ENCODE data around the gene ETS1. TPM values are rescaled to one million over a fixed set of nuclear protein-coding genes. Genes with fewer than 3 reads are reported as not detected.

The ETS1 gene
- polyA plus RNA-seq, 1 experiment, result 32.3 TPM

DNA sequence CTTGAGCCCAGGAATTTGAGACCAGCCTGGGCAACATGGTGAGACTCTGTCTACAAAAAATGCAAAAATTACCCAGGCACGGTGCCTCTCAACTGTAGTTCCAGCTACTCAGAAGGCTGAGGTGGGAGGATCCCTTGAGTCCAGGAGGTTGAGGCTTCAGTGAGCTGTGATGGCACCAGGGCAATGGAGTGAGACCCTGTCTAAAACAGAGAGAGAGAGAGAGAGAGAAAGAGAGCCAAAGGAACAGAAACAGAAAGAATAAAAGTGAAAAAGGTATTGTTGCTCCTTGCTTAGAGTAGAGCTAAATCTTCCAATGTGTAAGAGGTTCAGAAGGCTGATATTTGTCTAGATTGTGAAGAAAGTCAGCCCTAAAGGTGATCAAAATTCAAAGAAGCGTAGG, 8.9 kb upstream of the ETS1 start:
- DNase-seq (ENCODE audit: low read depth, low spot score), result no peak
- ChIA-PET CTCF (no interaction called here), POLR2A (no interaction called here)
- Histone ChIP-seq H3K27ac (ENCODE audit: low read depth, low read length) (no peak overlapping the region), H3K9me3 (ENCODE audit: control insufficient read depth, insufficient read depth, low read length) (no peaks in the 10 kb centered on the region), H3K4me3 (ENCODE audit: low read depth, low read length) (no peak overlapping the region), H3K27me3 (ENCODE audit: control insufficient read depth, insufficient read depth, low read length) (no peaks in the 10 kb centered on the region)
- TF ChIP-seq, protein P1, sequence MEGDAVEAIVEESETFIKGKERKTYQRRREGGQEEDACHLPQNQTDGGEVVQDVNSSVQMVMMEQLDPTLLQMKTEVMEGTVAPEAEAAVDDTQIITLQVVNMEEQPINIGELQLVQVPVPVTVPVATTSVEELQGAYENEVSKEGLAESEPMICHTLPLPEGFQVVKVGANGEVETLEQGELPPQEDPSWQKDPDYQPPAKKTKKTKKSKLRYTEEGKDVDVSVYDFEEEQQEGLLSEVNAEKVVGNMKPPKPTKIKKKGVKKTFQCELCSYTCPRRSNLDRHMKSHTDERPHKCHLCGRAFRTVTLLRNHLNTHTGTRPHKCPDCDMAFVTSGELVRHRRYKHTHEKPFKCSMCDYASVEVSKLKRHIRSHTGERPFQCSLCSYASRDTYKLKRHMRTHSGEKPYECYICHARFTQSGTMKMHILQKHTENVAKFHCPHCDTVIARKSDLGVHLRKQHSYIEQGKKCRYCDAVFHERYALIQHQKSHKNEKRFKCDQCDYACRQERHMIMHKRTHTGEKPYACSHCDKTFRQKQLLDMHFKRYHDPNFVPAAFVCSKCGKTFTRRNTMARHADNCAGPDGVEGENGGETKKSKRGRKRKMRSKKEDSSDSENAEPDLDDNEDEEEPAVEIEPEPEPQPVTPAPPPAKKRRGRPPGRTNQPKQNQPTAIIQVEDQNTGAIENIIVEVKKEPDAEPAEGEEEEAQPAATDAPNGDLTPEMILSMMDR (IDR thresholded peaks at IDR 0.05; ENCODE audit: low read depth, low read length), result no peak

DNA sequence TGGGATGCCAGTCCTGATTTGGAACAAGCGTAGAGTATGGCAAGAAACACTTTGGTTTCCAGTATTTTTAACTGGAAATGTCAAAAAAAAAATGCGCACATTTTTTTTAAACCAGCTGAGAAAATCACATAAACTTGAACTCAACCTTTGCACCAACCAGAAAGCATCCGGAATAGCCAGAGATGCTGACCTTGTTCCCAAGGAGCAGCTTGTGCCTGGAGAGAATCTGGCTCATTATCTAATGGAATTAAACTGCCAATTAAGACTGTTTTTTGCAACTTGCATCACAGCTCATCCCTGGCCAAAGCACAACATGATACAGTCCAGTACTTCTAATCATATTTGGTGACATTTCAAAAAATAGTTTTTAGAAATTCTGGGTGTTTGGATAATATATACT, 8.4 kb upstream of the ETS1 start:
- POLR2A ChIA-PET, result no interaction called here
- CTCF ChIA-PET, result no interaction called here
- no peaks in the 10 kb centered on the region for H3K9me3 ChIP-seq (ENCODE audit: control insufficient read depth, insufficient read depth, low read length)

DNA sequence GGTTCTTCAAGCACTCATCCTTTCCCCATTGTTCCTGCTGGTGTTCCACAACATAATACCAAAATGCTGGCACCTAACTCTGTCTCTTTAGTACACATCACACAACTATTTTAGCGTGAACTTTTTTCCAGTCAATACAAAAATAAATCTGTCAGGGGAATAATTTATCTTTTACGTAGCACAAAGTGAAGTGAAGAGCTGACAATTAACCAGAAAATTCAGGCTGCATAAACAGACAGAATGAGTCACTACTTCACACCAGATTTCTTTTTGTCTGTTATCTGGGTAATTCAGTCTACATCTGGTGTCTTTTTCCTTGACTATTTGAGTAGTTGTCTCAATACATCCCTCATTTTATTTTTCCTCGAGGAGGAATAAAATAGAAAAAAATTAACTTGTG, 7.9 kb upstream of the ETS1 start:
- ChIA-PET CTCF (no interaction called here), POLR2A (no interaction called here)
- TF ChIP-seq, protein P1 (IDR thresholded peaks at IDR 0.05; ENCODE audit: low read depth, low read length), result no peak
- no peak for DNase-seq (ENCODE audit: low read depth, low spot score)
- Histone ChIP-seq H3K9me3 (ENCODE audit: control insufficient read depth, insufficient read depth, low read length) (no peaks in the 10 kb centered on the region), H3K27ac (ENCODE audit: low read depth, low read length) (no peak overlapping the region), H3K4me3 (ENCODE audit: low read depth, low read length) (no peak overlapping the region), H3K27me3 (ENCODE audit: control insufficient read depth, insufficient read depth, low read length) (no peaks in the 10 kb centered on the region)

More for the DNA sequence above, 8.4 kb upstream of the ETS1 start:
- DNase-seq (ENCODE audit: low read depth, low spot score), result no peak
- Histone ChIP-seq H3K27me3 (ENCODE audit: control insufficient read depth, insufficient read depth, low read length) (no peaks in the 10 kb centered on the region), H3K27ac (ENCODE audit: low read depth, low read length) (no peak overlapping the region), H3K4me3 (ENCODE audit: low read depth, low read length) (no peak overlapping the region)
- TF ChIP-seq, protein P1 (IDR thresholded peaks at IDR 0.05; ENCODE audit: low read depth, low read length), result no peak

DNA sequence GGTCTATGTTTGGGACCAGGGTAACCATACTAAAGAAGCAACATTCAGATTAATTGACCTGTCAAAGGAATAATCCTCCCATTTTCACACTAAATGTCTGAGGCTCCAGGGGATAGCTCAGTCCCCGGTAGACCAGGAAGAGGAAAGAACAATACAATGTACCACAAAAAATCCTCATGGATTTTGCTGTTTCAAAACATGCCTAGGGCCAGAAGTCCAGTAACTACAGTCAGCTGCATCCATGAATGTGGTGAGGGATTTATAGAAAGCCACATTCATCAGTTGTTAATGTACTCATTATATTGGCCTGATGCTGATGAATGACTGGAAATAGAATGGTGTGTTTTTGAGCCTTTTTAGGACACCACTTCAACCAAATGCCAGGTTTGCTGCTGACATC, 6.9 kb upstream of the ETS1 start:
- ChIA-PET CTCF (no interaction called here), POLR2A (no interaction called here)
- H3K27ac ChIP-seq (ENCODE audit: low read depth, low read length), result no peak overlapping the region
- no peak overlapping the region for H3K4me3 ChIP-seq (ENCODE audit: low read depth, low read length)
- no peak for DNase-seq (ENCODE audit: low read depth, low spot score)
- TF ChIP-seq, protein P1 (IDR thresholded peaks at IDR 0.05; ENCODE audit: low read depth, low read length), result no peak
- no peaks in the 10 kb centered on the region for H3K27me3 ChIP-seq (ENCODE audit: control insufficient read depth, insufficient read depth, low read length)
- no peaks in the 10 kb centered on the region for H3K9me3 ChIP-seq (ENCODE audit: control insufficient read depth, insufficient read depth, low read length)

DNA sequence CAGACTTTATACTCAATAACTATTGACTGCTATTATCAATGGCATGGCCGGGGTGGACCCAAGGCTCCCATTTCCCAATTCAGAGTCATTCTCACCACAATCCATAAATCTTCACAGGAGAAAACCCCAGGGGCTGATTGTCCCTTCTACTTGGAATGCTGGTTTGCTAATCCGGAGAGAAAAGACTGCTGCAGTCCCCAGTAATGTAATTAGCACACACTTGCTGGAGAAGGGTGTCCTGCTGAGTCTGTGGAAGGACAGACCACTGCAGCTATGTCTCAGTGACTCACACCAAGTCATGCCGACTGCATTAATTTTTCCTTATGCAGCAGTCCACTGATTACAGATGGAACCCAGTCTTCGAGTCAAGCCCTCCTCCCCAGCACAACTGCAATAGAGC, 5.9 kb upstream of the ETS1 start:
- Histone ChIP-seq H3K9me3 (ENCODE audit: control insufficient read depth, insufficient read depth, low read length) (no peaks in the 10 kb centered on the region), H3K27ac (ENCODE audit: low read depth, low read length) (no peak overlapping the region), H3K4me3 (ENCODE audit: low read depth, low read length) (no peak overlapping the region), H3K27me3 (ENCODE audit: control insufficient read depth, insufficient read depth, low read length) (no peaks in the 10 kb centered on the region)
- CTCF ChIA-PET, result no interaction called here
- no peak for DNase-seq (ENCODE audit: low read depth, low spot score)
- POLR2A ChIA-PET, result no interaction called here
- TF ChIP-seq, protein P1 (IDR thresholded peaks at IDR 0.05; ENCODE audit: low read depth, low read length), result no peak

Measured in AG04450 (cell line).